Smooth muscle cell (in vitro differentiated cells): ENCODE results near the gene IGSF1. TPM values are rescaled to one million over a fixed set of nuclear protein-coding genes. Genes with fewer than 3 reads are reported as not detected.

Experiments
- DNase-seq: peaks from one replicate; lab custom pipeline; 2025; ENCODE audit not compliant: unreplicated experiment; lab: John Stamatoyannopoulos, UW
- H2AFZ ChIP-seq: fragments of 200-600 bp; sonication (generic); 2 replicates; pipeline ENCODE4 v1.6.0; 2016; ENCODE audit warnings: antibody characterized with exemption, low read depth, mild to moderate bottlenecking
- H3F3A ChIP-seq: fragments of 200-600 bp; sonication (generic); 2 replicates; pipeline ENCODE4 v1.6.0; 2017; ENCODE audit warnings: antibody characterized with exemption, low read depth
- H3K27ac ChIP-seq: fragments of 200-600 bp; sonication (generic); 2 replicates; pipeline ENCODE4 v1.5.1; 2016; ENCODE audit warnings: low read depth, mild to moderate bottlenecking
- H3K27me3 ChIP-seq: fragments of 200-600 bp; sonication (generic); 2 replicates; pipeline ENCODE4 v1.6.1; 2016; ENCODE audit warnings: low read depth, mild to moderate bottlenecking
- H3K36me3 ChIP-seq: fragments of 200-600 bp; sonication (generic); 2 replicates; pipeline ENCODE4 v1.5.1; 2016; ENCODE audit warnings: low read depth
- H3K4me1 ChIP-seq: fragments of 200-600 bp; sonication (generic); 2 replicates; pipeline ENCODE4 v1.5.1; 2016; ENCODE audit warnings: low read depth
- H3K4me2 ChIP-seq: fragments of 200-600 bp; sonication (generic); 2 replicates; pipeline ENCODE4 v1.6.0; 2016; ENCODE audit warnings: mild to moderate bottlenecking
- H3K4me3 ChIP-seq: fragments of 200-600 bp; sonication (generic); 2 replicates; pipeline ENCODE4 v1.5.1; 2016; ENCODE audit warnings: mild to moderate bottlenecking
- H3K79me2 ChIP-seq: fragments of 200-600 bp; sonication (generic); 2 replicates; pipeline ENCODE4 v1.6.0; 2016; ENCODE audit warnings: low read depth, mild to moderate bottlenecking
- H3K9ac ChIP-seq: fragments of 200-600 bp; sonication (generic); 2 replicates; pipeline ENCODE4 v1.6.0; 2016; ENCODE audit warnings: low read depth
- H3K9me3 ChIP-seq: fragments of 200-600 bp; sonication (generic); replicated peaks from 2 replicates; pipeline ENCODE4 v1.5.1; 2016; ENCODE audit warnings: low read depth
- H4K20me1 ChIP-seq: fragments of 200-600 bp; sonication (generic); 2 replicates; pipeline ENCODE4 v1.6.0; 2016; ENCODE audit warnings: low read depth
- WGBS: methylation state at CpG from one replicate; pipeline ENCODE4 v1.1.7; 2016; ENCODE audit warnings: low lambda C conversion rate; 5-methylcytosine and 5-hydroxymethylcytosine counted together
- polyA plus RNA-seq: library from polyadenylated mRNA; unstranded; fragments of >200 nt; fragmentation: Nextera tagmentation; extraction: Ambion mirVana; gene quantifications from 2 replicates; pipeline ENCODE4 v1.2.1, GENCODE V29; 2016
- total RNA-seq: library from RNA; depleted of rRNA; stranded (reverse); fragments of >200 nt; gene quantifications from 2 replicates; pipeline ENCODE4 v1.2.3, GENCODE V29; 2014
- TF ChIP-seq, protein P1 (sequence below): fragments of 200-600 bp; sonication (generic); IDR thresholded peaks from 2 replicates; pipeline ENCODE4 v1.5.1; 2017; ENCODE audit warnings: borderline replicate concordance, mild to moderate bottlenecking, antibody characterized with exemption; ENCODE audit not compliant: insufficient read depth, poor library complexity, severe bottlenecking

Gene IGSF1
- total and polyA plus RNA-seq, 2 experiments from 2014 or later: 1.1 TPM

DNA sequence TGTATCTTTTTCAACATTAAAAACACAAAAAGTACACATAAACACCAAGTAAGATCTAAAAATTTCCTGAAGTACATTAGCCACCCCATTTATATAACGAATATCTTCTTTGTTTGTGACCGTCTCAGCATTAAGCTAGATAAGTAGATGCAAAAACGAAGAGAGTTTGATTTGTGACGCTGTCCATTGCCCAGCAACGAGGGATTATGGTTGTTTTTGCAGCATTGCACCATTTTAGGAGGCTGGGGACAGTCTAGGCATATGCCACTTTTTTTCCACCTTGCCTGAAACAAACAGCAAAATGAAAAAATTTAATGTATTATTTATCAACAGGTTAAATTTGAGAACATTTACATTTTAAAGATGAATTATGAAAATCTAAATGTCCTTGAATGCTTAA is 12.0 kb upstream of the IGSF1 start:
- H3K9me3 ChIP-seq: no peaks in the 10 kb centered on the region
- H3K79me2 ChIP-seq: no peaks in the 10 kb centered on the region
- H3K4me1 ChIP-seq: no peaks in the 10 kb centered on the region
- no peak for DNase-seq
- no peak overlapping the region for H3K4me2 ChIP-seq
- 47% methylated on average over 5 of the region's 5 CpGs for WGBS
- H3K9ac ChIP-seq: no peak overlapping the region
- no peak overlapping the region for H3K4me3 ChIP-seq
- no peaks in the 10 kb centered on the region for H3K36me3 ChIP-seq
- H2AFZ ChIP-seq: no peak overlapping the region
- H3K27ac ChIP-seq: no peak overlapping the region
- no peaks in the 10 kb centered on the region for H3F3A ChIP-seq
- TF ChIP-seq, protein P1, sequence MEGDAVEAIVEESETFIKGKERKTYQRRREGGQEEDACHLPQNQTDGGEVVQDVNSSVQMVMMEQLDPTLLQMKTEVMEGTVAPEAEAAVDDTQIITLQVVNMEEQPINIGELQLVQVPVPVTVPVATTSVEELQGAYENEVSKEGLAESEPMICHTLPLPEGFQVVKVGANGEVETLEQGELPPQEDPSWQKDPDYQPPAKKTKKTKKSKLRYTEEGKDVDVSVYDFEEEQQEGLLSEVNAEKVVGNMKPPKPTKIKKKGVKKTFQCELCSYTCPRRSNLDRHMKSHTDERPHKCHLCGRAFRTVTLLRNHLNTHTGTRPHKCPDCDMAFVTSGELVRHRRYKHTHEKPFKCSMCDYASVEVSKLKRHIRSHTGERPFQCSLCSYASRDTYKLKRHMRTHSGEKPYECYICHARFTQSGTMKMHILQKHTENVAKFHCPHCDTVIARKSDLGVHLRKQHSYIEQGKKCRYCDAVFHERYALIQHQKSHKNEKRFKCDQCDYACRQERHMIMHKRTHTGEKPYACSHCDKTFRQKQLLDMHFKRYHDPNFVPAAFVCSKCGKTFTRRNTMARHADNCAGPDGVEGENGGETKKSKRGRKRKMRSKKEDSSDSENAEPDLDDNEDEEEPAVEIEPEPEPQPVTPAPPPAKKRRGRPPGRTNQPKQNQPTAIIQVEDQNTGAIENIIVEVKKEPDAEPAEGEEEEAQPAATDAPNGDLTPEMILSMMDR: no peak
- no peaks in the 10 kb centered on the region for H3K27me3 ChIP-seq
- H4K20me1 ChIP-seq: no peaks in the 10 kb centered on the region

DNA sequence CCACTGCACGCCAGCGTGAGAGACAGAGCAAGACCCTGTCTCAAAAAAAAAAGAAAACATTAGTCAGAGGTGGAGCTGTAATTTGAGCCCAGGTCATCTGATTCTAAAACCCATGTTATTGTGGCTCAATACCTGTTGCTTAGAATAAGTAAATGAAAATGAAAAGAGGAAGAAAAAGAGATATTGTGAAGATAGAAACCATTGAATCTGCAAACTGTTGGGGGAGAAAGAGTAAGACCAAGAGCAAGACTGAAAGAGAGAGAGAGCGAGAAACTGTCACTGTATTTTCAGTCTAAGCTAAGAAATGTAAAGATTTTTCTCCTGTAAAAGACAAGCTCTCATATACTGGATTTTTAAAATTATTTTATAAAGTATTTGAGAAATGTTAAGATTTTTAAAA is 9.7 kb upstream of the IGSF1 start:
- H3K27ac ChIP-seq: no peak overlapping the region
- H3K27me3 ChIP-seq: no peaks in the 10 kb centered on the region
- H3K4me2 ChIP-seq: no peak overlapping the region
- DNase-seq: no peak
- H3F3A ChIP-seq: no peaks in the 10 kb centered on the region
- TF ChIP-seq, protein P1: no peak
- H3K79me2 ChIP-seq: no peaks in the 10 kb centered on the region
- H3K36me3 ChIP-seq: no peaks in the 10 kb centered on the region
- WGBS: 85% methylated on average over 3 of the region's 3 CpGs
- no peak overlapping the region for H3K4me3 ChIP-seq
- no peaks in the 10 kb centered on the region for H4K20me1 ChIP-seq
- no peaks in the 10 kb centered on the region for H3K4me1 ChIP-seq
- H3K9me3 ChIP-seq: no peaks in the 10 kb centered on the region
- H2AFZ ChIP-seq: no peak overlapping the region
- H3K9ac ChIP-seq: no peak overlapping the region

DNA sequence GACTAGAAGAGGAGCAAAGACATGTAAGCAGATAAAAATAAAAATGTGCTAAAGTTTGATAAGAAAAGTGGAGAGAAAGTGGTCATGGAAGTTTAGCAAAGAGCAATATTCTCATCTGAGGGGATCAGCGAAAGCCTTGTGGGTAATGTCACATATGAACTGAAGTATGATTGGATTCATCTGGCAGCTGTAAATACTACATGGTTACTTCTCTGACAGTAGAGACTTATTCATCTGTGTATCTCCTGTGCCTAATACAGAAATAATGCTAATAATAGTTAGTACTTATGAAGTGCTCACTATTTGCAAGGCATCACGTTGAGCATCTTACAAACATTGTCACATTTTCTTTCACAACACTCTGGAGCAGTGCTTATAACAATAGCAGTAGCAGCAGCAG is 8.9 kb upstream of the IGSF1 start:
- H3K27ac ChIP-seq: no peak overlapping the region
- H3K4me3 ChIP-seq: no peak overlapping the region
- H3K79me2 ChIP-seq: no peaks in the 10 kb centered on the region
- H3K4me1 ChIP-seq: no peaks in the 10 kb centered on the region
- no peaks in the 10 kb centered on the region for H3F3A ChIP-seq
- H4K20me1 ChIP-seq: no peaks in the 10 kb centered on the region
- no peaks in the 10 kb centered on the region for H3K9me3 ChIP-seq
- TF ChIP-seq, protein P1: no peak
- 84% methylated on average over 2 of the region's 2 CpGs for WGBS
- no peak for DNase-seq
- H3K9ac ChIP-seq: no peak overlapping the region
- no peak overlapping the region for H2AFZ ChIP-seq
- no peak overlapping the region for H3K4me2 ChIP-seq
- no peaks in the 10 kb centered on the region for H3K36me3 ChIP-seq
- no peaks in the 10 kb centered on the region for H3K27me3 ChIP-seq

DNA sequence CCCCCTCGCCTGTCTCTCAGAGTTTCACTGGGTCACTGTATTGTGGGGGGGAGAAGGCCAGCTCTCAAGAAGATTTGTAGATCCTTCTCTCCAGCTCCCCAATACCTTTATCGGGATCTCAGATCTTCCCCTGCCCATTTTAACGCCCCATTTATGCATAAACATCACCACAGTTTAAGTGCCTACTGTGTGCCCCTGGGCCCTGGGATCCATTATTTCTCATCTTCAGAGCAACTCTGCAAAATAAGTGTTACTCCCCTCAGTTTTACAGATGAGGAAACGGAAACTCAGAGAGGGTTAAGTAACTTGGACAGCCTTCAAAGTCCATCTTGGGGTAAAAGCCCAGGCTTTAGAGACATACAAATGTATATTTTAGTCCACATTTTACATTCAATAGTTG is 421 bp upstream of the IGSF1 start:
- Histone ChIP-seq H3K79me2 (no peaks in the 10 kb centered on the region), H3K4me1 (no peaks in the 10 kb centered on the region), H3K27me3 (no peaks in the 10 kb centered on the region), H3K4me2 (peak overlapping the region; percentile 84), H3K9me3 (no peaks in the 10 kb centered on the region), H3K9ac (no peak overlapping the region), H3K27ac (no peak overlapping the region), H3K36me3 (no peaks in the 10 kb centered on the region), H3K4me3 (peak overlapping the region; percentile 45), H2AFZ (no peak overlapping the region), H3F3A (no peaks in the 10 kb centered on the region), H4K20me1 (no peaks in the 10 kb centered on the region)
- WGBS: 47% methylated on average over 4 of the region's 4 CpGs
- TF ChIP-seq, protein P1: no peak
- DNase-seq: no peak
